Esophagus squamous epithelium (tissue), 5 donors: Measurements from ENCODE around the gene C17orf50. TPM values are rescaled to one million over a fixed set of nuclear protein-coding genes. Genes with fewer than 3 reads are reported as not detected.

ENCODE experiments used
- DNase-seq: peaks from one replicate; lab custom pipeline; 2025; lab: John Stamatoyannopoulos, UW
- H3K27ac ChIP-seq, 4 donors: fragments of 200-600 bp; sonication (generic); one replicate each; pipeline ENCODE4 v1.5.1; 2016 to 2019; ENCODE audit warnings: mild to moderate bottlenecking in 1 of 4
- H3K27me3 ChIP-seq, 4 donors: fragments of 200-600 bp; sonication (generic); 1 replicate in 3 of 4; 2 replicates in 1 of 4; pipeline versions ENCODE4 v1.5.1 to v1.6.0; 2017 to 2021; ENCODE audit warnings: antibody characterized with exemption in 1 of 4
- H3K36me3 ChIP-seq, 3 donors: fragments of 200-600 bp; sonication (generic); one replicate each; pipeline ENCODE4 v1.5.1; 2016 to 2019
- H3K4me1 ChIP-seq, 3 donors: fragments of 200-600 bp; sonication (generic); one replicate each; pipeline ENCODE4 v1.5.1; 2017 to 2019
- H3K4me3 ChIP-seq, 4 donors: fragments of 200-600 bp; sonication (generic); 1 replicate in 3 of 4; 2 replicates in 1 of 4; pipeline ENCODE4 v1.5.1; 2016 to 2019; ENCODE audit warnings: mild to moderate bottlenecking in 2 of 4, moderate library complexity in 1 of 4
- H3K9me3 ChIP-seq, 3 donors: fragments of 200-600 bp; sonication (generic); one replicate each; pipeline ENCODE4 v1.5.1; 2016 to 2019
- POLR2A ChIP-seq, 4 donors: fragments of 450-650 bp; IDR thresholded peaks; one replicate each; pipeline ENCODE4 v1.6.1; 2017; ENCODE audit warnings: antibody characterized with exemption in 4 of 4, mild to moderate bottlenecking in 4 of 4, moderate library complexity in 3 of 4
- WGBS, 2 donors: methylation state at CpG; one replicate each; pipeline ENCODE4 v1.1.5; 2018; 5-methylcytosine and 5-hydroxymethylcytosine counted together
- intact Hi-C: fragments of 100-400 bp; cut with DNase I; formaldehyde crosslinking; loops from one replicate; pipeline ENCODE4 v1.15.0; 2022
- total RNA-seq, 4 donors: library from RNA; depleted of rRNA; stranded (reverse); fragments of >200 nt; gene quantifications; one replicate each; pipeline ENCODE4 v1.1.0, GENCODE V29; 2016
- TF ChIP-seq, protein P1 (sequence below), 6 experiments: fragments of 450-650 bp in 4 of 6; fragments of 200-600 bp in 2 of 6; sonication (generic) in 2 of 6; IDR thresholded peaks; one replicate each; pipeline ENCODE4 v1.5.1; 2016 to 2019; ENCODE audit warnings: antibody characterized with exemption in 6 of 6, mild to moderate bottlenecking in 4 of 6, moderate library complexity in 4 of 6
- donor health status: DM: yes; HTN: yes; CAD: no.

Gene C17orf50
- total RNA-seq, 4 donors from 2014 or later = not detected

DNA sequence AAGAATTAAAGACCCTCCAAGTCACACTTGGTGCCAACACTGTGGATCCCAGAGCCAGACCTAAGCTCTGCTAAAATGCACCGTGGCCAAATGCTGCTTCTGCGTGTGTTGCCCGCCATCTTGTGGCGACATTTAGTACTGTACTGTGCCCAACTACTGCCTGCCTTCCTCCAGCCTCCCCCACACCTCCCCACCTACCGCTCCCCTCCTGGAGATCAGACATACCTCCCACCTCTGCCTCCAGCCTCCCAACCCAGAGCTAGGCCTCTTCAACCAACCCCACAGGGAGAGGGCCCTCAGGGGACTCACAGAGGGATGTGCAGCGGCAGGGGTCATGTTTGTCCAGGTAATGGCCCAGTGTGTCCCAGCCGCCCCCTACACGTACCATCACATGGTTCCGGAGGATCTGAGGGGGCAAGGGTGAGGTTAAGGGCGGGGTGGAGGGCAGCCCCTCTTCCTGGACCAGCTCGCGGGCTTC is 13.1 kb upstream of the C17orf50 start:
- H3K36me3 ChIP-seq = no peaks in the 10 kb centered on the region
- 0 to 19% methylated on average over 1 to 11 of the region's 12 CpGs for WGBS, 2 donors
- H3K9me3 ChIP-seq = no peaks in the 10 kb centered on the region
- DNase-seq = no peak
- TF ChIP-seq POLR2A (IDR thresholded peaks at IDR 0.05) = no peak
- TF ChIP-seq, protein P1, sequence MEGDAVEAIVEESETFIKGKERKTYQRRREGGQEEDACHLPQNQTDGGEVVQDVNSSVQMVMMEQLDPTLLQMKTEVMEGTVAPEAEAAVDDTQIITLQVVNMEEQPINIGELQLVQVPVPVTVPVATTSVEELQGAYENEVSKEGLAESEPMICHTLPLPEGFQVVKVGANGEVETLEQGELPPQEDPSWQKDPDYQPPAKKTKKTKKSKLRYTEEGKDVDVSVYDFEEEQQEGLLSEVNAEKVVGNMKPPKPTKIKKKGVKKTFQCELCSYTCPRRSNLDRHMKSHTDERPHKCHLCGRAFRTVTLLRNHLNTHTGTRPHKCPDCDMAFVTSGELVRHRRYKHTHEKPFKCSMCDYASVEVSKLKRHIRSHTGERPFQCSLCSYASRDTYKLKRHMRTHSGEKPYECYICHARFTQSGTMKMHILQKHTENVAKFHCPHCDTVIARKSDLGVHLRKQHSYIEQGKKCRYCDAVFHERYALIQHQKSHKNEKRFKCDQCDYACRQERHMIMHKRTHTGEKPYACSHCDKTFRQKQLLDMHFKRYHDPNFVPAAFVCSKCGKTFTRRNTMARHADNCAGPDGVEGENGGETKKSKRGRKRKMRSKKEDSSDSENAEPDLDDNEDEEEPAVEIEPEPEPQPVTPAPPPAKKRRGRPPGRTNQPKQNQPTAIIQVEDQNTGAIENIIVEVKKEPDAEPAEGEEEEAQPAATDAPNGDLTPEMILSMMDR (IDR thresholded peaks at IDR 0.05) = peak; percentile 84 to 94 (median 92)
- H3K4me3 ChIP-seq = no peak overlapping the region
- no peak overlapping the region for H3K27ac ChIP-seq
- peaks cover 0 to 99% (median 7%) of the 10 kb centered on the region in 4 donors for H3K27me3 ChIP-seq
- H3K4me1 ChIP-seq = peaks cover 10 to 44% (median 19%) of the 10 kb centered on the region in 3 donors
- intact Hi-C loops = loop anchor here (5.0 kb wide), 1 partner anchor 135 kb away; no protein-coding TSS in a partner anchor

DNA sequence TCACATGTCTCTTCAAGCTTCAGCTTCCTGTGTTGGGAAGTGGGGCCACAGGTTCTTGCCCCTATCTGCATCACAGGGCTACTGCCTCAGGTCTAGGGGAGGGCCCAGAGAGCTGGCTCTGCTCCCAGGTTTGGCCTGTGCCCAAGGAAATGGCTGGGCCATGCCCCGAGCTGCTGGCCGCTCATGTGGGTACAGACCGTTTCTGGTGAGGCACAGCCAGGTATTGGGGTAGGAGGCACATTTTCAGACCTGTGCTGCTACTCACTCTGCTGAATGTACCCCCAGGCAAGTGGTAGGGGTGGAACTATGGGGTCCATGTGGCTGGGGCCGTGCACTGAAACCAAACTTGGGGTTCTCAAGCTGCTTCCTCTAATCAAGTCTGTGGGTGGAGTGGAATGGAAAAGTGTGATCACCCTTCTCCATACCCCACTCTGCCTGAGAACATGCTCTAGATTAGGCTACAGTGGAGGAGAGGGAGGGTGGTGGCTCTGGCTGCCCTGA is 12.3 kb upstream of the C17orf50 start:
- TF ChIP-seq POLR2A (IDR thresholded peaks at IDR 0.05) = no peak
- TF ChIP-seq, protein P1 (IDR thresholded peaks at IDR 0.05) = no peak
- no peaks in the 10 kb centered on the region for H3K9me3 ChIP-seq
- no peak overlapping the region for H3K4me3 ChIP-seq
- WGBS, 2 donors = 0 to 31% methylated on average over 1 to 2 of the region's 4 CpGs
- H3K4me1 ChIP-seq = peaks cover 17 to 50% (median 19%) of the 10 kb centered on the region in 3 donors
- no peak overlapping the region for H3K27ac ChIP-seq
- DNase-seq = no peak
- intact Hi-C loops = loop anchor here (5.0 kb wide), 1 partner anchor 136 kb away; no protein-coding TSS in a partner anchor
- peaks cover 0 to 99% (median 3%) of the 10 kb centered on the region in 4 donors for H3K27me3 ChIP-seq
- H3K36me3 ChIP-seq = no peaks in the 10 kb centered on the region

DNA sequence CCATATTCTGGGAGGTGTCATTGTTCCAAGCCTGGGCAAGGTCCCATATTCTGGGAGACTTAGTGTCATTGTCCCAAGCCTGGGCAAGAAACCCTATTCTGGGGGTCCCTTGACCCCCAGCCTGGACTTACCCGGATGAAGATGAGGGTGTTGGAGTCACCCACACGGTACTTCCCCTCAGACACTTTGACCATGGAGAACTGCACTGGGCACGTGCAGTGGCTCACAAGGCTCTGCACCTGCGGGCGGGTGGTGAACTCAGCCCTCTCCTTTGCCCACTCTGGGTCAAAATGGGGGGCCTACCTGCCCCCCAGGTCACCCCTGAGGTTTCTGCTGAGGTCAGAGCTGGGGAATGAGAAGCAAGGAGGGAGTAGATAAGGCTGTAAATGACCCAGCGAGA is 11.7 kb upstream of the C17orf50 start:
- Histone ChIP-seq H3K4me1 (peaks cover 17 to 50% (median 19%) of the 10 kb centered on the region in 3 donors), H3K9me3 (no peaks in the 10 kb centered on the region), H3K27me3 (peaks cover 0 to 99% (median 2%) of the 10 kb centered on the region in 4 donors), H3K27ac (no peak overlapping the region), H3K4me3 (no peak overlapping the region), H3K36me3 (no peaks in the 10 kb centered on the region)
- no peak for TF ChIP-seq POLR2A (IDR thresholded peaks at IDR 0.05)
- TF ChIP-seq, protein P1 (IDR thresholded peaks at IDR 0.05) = no peak
- DNase-seq = no peak
- intact Hi-C loops = loop anchor here (5.0 kb wide), 1 partner anchor 137 kb away; no protein-coding TSS in a partner anchor
- 80 to 95% methylated on average over 3 to 4 of the region's 6 CpGs for WGBS, 2 donors

DNA sequence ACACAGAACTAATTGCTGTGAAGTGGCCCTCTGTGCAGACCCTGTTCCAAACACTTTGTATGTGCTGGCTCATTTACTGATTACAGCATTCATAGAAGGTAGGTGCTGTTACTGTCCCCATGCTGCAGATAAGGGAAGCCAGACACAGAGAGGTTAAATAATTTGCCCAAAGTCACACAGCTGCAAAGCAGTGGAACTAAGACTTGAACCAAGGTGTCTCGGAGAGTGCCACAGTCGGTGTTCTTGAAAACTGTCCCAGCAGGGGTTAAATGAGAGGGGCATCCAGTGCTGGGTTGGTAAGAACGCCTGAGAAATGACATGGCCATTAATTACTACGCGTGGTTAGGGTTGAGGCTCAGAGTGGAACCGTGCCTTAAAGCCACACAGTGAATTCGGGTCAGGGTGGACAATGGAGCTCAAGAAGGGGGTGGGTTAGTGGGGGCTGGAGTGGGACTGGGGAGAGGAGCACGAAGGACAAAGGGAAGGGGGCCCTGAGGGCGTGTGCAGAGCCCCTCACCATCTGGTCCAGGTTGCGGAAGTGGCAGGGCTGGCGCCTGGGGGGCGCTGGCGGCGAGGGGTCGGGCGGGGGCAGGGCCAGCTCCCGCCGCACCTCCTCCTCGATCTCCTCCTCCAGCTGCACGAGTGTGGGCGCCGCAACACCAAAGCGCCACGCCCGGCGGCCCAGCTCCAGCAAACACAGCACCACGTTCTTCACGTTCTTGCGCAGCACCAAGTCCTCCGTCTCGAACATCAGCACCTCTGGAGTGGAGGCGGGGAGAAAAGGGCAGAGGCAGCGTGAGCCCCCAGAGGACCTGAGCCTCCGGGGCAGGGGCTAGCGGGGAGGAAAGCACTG is 10.9 kb upstream of the C17orf50 start:
- DNase-seq = no peak
- Histone ChIP-seq H3K4me3 (peak overlapping the region in 1 of 4 donors; percentile 43), H3K4me1 (peaks cover 17 to 50% (median 19%) of the 10 kb centered on the region in 3 donors), H3K27me3 (peaks cover 0 to 92% (median 2%) of the 10 kb centered on the region in 4 donors), H3K36me3 (no peaks in the 10 kb centered on the region), H3K27ac (no peak overlapping the region), H3K9me3 (no peaks in the 10 kb centered on the region)
- WGBS, 2 donors = 19 to 21% methylated on average over 10 to 15 of the region's 35 CpGs
- TF ChIP-seq, protein P1 (IDR thresholded peaks at IDR 0.05) = no peak
- no peak for TF ChIP-seq POLR2A (IDR thresholded peaks at IDR 0.05)
- intact Hi-C loops = loop anchor here (5.0 kb wide), 1 partner anchor 137 kb away; no protein-coding TSS in a partner anchor
